ENCODE measurements around the gene RBM15B.

DNA sequence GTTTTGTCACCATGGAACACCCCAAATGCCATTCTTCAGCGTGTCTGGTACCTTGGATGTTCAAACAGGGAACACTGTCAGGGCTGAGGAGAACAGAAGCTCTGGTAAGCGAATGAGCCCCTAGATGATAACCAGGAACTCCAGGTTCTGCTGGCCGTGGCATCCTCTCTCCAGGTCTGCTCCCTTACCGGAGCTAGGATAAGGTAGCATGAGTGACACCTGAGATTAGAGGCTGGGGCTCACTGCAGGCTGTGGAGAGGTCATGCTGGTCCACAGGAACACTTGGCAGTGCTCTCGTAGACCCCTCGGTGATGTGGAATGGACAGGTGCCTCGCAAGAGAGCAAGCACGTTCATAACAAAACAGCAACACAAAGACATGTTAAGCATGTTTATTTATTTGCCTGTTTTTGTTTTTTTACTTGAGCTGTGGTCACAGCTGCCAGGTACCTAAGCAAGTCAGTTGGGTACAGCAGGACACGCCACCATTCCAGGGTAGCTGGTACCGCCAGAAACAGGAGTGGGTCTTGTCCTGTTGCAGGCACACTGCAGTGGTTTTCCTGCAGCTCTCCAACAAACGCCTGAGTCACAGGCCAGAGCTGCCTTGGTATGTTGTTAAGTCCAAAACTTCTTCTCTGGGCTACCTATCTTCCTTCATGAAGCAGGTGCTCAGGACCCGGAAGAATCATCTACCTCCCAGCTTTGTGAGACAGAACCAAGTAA, 4.6 kb downstream of the RBM15B start:
- no peak for TF ChIP-seq EP300 (IDR thresholded peaks at IDR 0.05)
- TF ChIP-seq HEYL (CRISPR knock-in tag; IDR thresholded peaks at IDR 0.05) = no peak
- TF ChIP-seq ZSCAN20 (CRISPR knock-in tag; IDR thresholded peaks at IDR 0.05) = no peak
- no peak for TF ChIP-seq POLR2A (IDR thresholded peaks at IDR 0.05; ENCODE audit: low read length)
- no peak for TF ChIP-seq MAZ (IDR thresholded peaks at IDR 0.05; ENCODE audit: borderline replicate concordance, low read depth, low read length)
- TF ChIP-seq RAD21 (conservative IDR thresholded peaks at IDR 0.05 in 1 of 2, IDR thresholded peaks at IDR 0.05 in 1 of 2) = no peak
- TF ChIP-seq, protein P1, sequence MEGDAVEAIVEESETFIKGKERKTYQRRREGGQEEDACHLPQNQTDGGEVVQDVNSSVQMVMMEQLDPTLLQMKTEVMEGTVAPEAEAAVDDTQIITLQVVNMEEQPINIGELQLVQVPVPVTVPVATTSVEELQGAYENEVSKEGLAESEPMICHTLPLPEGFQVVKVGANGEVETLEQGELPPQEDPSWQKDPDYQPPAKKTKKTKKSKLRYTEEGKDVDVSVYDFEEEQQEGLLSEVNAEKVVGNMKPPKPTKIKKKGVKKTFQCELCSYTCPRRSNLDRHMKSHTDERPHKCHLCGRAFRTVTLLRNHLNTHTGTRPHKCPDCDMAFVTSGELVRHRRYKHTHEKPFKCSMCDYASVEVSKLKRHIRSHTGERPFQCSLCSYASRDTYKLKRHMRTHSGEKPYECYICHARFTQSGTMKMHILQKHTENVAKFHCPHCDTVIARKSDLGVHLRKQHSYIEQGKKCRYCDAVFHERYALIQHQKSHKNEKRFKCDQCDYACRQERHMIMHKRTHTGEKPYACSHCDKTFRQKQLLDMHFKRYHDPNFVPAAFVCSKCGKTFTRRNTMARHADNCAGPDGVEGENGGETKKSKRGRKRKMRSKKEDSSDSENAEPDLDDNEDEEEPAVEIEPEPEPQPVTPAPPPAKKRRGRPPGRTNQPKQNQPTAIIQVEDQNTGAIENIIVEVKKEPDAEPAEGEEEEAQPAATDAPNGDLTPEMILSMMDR (IDR thresholded peaks at IDR 0.05) = no peak
- TF ChIP-seq, protein P2, sequence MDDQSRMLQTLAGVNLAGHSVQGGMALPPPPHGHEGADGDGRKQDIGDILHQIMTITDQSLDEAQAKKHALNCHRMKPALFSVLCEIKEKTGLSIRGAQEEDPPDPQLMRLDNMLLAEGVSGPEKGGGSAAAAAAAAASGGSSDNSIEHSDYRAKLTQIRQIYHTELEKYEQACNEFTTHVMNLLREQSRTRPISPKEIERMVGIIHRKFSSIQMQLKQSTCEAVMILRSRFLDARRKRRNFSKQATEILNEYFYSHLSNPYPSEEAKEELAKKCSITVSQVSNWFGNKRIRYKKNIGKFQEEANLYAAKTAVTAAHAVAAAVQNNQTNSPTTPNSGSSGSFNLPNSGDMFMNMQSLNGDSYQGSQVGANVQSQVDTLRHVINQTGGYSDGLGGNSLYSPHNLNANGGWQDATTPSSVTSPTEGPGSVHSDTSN (IDR thresholded peaks at IDR 0.05) = no peak
- TF ChIP-seq RNF2 (IDR thresholded peaks at IDR 0.05; ENCODE audit: borderline replicate concordance, low read depth) = no peak
- no peak for TF ChIP-seq NFE2L2 (conservative IDR thresholded peaks at IDR 0.05; ENCODE audit: low read length)
- TF ChIP-seq RFX5 (IDR thresholded peaks at IDR 0.05) = no peak

All from A549 (cell line).